HG02938 (cell line): ENCODE results near the gene OR2T34.
A peak's percentile ranks its signal among the peaks of the same experiment; 100 is the strongest.
"Not testable (repeated sequence)": the region's sequence is repeated elsewhere in the genome, so short reads cannot be mapped to it uniquely, and the experiment has no call there.

Source experiments
- ATAC-seq: cut with Tn5 transposase; IDR thresholded peaks from one replicate; pipeline ENCODE4 v1.9.1; 2021; ENCODE audit warnings: mild to moderate bottlenecking, moderate library complexity; ENCODE audit not compliant: unreplicated experiment

OR2T34 gene

GRCh38 chr1:248565530-248566373 lies 8.8 kb downstream of the OR2T34 start:
- ATAC-seq = peak; percentile 66

DNA sequence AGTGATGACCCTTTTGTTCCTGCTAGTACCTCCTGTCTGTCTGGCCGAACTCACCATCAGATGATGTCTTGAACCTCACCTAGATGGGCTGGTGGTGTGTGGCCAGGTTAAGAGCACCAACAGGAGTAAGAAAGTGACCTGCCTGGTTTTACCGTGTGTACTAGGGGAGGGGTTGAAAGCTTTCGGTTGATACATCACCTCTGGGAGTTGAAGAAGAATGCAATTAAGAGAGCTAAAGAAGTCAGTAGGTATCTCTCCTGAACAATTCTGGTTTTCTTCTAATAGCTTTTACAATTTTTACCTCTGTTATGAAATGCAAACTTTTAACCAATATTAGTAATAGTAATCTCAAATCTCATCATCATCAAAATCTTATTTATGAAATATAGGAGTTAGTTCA lies 11.9 kb downstream of the OR2T34 start, which contains the start of gene OR2T29:
TSS of gene OR2T29 (minus strand) at position 101 of the 400 bp plus-strand sequence. CDS start 3,281 bp downstream, outside the sequence.
- not testable (repeated sequence) for ATAC-seq

- not testable (repeated sequence) for ATAC-seq
These were observed 23.5 kb downstream of the OR2T34 start for GRCh38 chr1:248551027-248551426.

GRCh38 chr1:248547383-248547782 lies 27.2 kb downstream of the OR2T34 start:
- ATAC-seq = not testable (repeated sequence)

- ATAC-seq = not testable (repeated sequence)
These were observed 37.1 kb downstream of the OR2T34 start for GRCh38 chr1:248537449-248537848.
